Measurements from ENCODE around the gene CADPS2. TPM values are rescaled to one million over a fixed set of nuclear protein-coding genes. Genes with fewer than 3 reads are reported as not detected.

Gene CADPS2
- total and polyA plus RNA-seq, 2 donors (not counting 1 experiment from before 2014, with no cell fraction given) = not detected

DNA sequence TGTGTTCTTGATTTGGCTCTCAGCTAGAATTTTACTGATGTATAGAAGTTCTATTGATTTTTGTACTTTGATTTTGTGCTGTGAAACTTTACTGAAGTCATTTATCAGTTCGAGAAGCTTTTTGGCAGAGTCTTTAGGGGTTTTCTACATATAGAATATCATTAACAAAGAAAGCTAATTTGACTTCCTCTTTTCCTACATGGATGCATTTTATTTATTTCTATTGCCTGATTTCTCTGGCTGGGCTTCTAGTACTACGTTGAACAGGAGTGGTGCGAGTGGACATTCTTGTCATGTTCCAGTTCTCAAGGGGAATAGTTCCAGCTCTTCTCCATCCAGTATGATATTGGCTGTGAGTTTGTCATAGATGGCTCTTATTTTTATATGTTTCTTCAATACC lies 252.8 kb downstream of the CADPS2 start:
- Histone ChIP-seq H3K36me3 (replicated peaks in 1 of 2; ENCODE audit: control extremely low read depth in 1 of 2, control insufficient read depth in 1 of 2, extremely low read depth in 1 of 2, insufficient read depth in 2 of 2, low read length in 1 of 2) (no peaks in the 10 kb centered on the region), H3K27ac (ENCODE audit: low read length in 2 of 2) (no peak overlapping the region), H3K4me3 (ENCODE audit: control extremely low read depth in 1 of 5, extremely low read depth in 1 of 5, insufficient read depth in 1 of 5, low read depth in 2 of 5, low read length in 4 of 5) (no peak overlapping the region), H2AFZ (ENCODE audit: insufficient read depth, low read depth, low read length, poor library complexity, severe bottlenecking) (no peak overlapping the region), H3K4me1 (ENCODE audit: control insufficient read depth in 2 of 2, insufficient read depth in 2 of 2, low read length in 2 of 2) (no peaks in the 10 kb centered on the region), H3K9me3 (ENCODE audit: control extremely low read depth in 1 of 3, control insufficient read depth in 2 of 3, insufficient read depth in 1 of 3, low read length in 2 of 3) (peaks cover 0 to 6% (median 0%) of the 10 kb centered on the region in 3 donors), H3K9ac (ENCODE audit: low read length) (no peak overlapping the region), H3K27me3 (replicated peaks in 1 of 4; ENCODE audit: control extremely low read depth in 1 of 4, control insufficient read depth in 3 of 4, insufficient read depth in 4 of 4, low read length in 3 of 4) (no peaks in the 10 kb centered on the region), H3K4me2 (replicated peaks; ENCODE audit: low read depth, low read length, poor library complexity, severe bottlenecking) (no peak overlapping the region), H4K20me1 (ENCODE audit: control insufficient read depth, insufficient read depth, low read length, poor library complexity, severe bottlenecking) (no peaks in the 10 kb centered on the region), H3K79me2 (ENCODE audit: control insufficient read depth, insufficient read depth, low read length) (no peaks in the 10 kb centered on the region)
- no peak for ATAC-seq (ENCODE audit: low read depth)
- H3K27me3 Mint-ChIP-seq = no peaks in the 10 kb centered on the region
- H3K9me3 Mint-ChIP-seq (ENCODE audit: insufficient read depth) = peaks cover 5% of the 10 kb centered on the region
- H3K27ac Mint-ChIP-seq = no peak overlapping the region
- ChIA-PET CTCF (no interaction called here), POLR2A (no interaction called here)
- no peak overlapping the region for H3K4me3 Mint-ChIP-seq
- 92% methylated on average over 2 of the region's 3 CpGs for WGBS (ENCODE audit: insufficient coverage)
- TF ChIP-seq, protein P1, sequence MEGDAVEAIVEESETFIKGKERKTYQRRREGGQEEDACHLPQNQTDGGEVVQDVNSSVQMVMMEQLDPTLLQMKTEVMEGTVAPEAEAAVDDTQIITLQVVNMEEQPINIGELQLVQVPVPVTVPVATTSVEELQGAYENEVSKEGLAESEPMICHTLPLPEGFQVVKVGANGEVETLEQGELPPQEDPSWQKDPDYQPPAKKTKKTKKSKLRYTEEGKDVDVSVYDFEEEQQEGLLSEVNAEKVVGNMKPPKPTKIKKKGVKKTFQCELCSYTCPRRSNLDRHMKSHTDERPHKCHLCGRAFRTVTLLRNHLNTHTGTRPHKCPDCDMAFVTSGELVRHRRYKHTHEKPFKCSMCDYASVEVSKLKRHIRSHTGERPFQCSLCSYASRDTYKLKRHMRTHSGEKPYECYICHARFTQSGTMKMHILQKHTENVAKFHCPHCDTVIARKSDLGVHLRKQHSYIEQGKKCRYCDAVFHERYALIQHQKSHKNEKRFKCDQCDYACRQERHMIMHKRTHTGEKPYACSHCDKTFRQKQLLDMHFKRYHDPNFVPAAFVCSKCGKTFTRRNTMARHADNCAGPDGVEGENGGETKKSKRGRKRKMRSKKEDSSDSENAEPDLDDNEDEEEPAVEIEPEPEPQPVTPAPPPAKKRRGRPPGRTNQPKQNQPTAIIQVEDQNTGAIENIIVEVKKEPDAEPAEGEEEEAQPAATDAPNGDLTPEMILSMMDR (IDR thresholded peaks at IDR 0.05) = no peak
- no peak for TF ChIP-seq EZH2 (IDR thresholded peaks at IDR 0.05; ENCODE audit: borderline replicate concordance, insufficient read depth, low read depth, low read length, poor library complexity, severe bottlenecking)
- intact Hi-C loops (cut with micrococcal nuclease) = no loop called here
- no peaks in the 10 kb centered on the region for H3K4me1 Mint-ChIP-seq
- DNase-seq = no peak

DNA sequence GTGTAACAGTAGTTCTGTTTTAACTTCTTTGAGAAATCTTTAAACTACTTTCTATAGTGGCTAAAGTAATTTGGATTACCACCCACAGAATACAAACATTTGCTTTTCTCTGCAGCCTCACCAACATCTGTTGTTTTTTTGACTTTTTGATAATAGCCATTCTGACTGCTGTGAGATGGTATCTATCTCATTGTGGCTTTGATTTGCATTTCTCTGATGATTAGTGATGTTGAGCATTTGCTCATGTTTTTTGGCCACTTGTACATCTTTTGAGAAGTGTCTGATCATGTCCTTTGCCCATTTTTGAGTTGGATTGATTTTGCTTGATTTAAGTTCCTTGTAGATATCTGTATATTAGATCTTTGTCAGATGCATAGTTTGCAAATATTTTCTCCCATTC lies 254.0 kb downstream of the CADPS2 start:
- Mint-ChIP-seq H3K27me3 (no peaks in the 10 kb centered on the region), H3K9me3 (ENCODE audit: insufficient read depth) (peaks cover 5% of the 10 kb centered on the region), H3K27ac (no peak overlapping the region), H3K4me3 (no peak overlapping the region), H3K4me1 (no peaks in the 10 kb centered on the region)
- Histone ChIP-seq H3K79me2 (ENCODE audit: control insufficient read depth, insufficient read depth, low read length) (no peaks in the 10 kb centered on the region), H3K4me3 (ENCODE audit: control extremely low read depth in 1 of 5, extremely low read depth in 1 of 5, insufficient read depth in 1 of 5, low read depth in 2 of 5, low read length in 4 of 5) (no peak overlapping the region), H3K4me1 (ENCODE audit: control insufficient read depth in 2 of 2, insufficient read depth in 2 of 2, low read length in 2 of 2) (no peaks in the 10 kb centered on the region), H4K20me1 (ENCODE audit: control insufficient read depth, insufficient read depth, low read length, poor library complexity, severe bottlenecking) (no peaks in the 10 kb centered on the region), H3K9ac (ENCODE audit: low read length) (no peak overlapping the region), H3K4me2 (replicated peaks; ENCODE audit: low read depth, low read length, poor library complexity, severe bottlenecking) (no peak overlapping the region), H3K36me3 (replicated peaks in 1 of 2; ENCODE audit: control extremely low read depth in 1 of 2, control insufficient read depth in 1 of 2, extremely low read depth in 1 of 2, insufficient read depth in 2 of 2, low read length in 1 of 2) (no peaks in the 10 kb centered on the region), H2AFZ (ENCODE audit: insufficient read depth, low read depth, low read length, poor library complexity, severe bottlenecking) (no peak overlapping the region), H3K27ac (ENCODE audit: low read length in 2 of 2) (no peak overlapping the region), H3K27me3 (replicated peaks in 1 of 4; ENCODE audit: control extremely low read depth in 1 of 4, control insufficient read depth in 3 of 4, insufficient read depth in 4 of 4, low read length in 3 of 4) (no peaks in the 10 kb centered on the region), H3K9me3 (ENCODE audit: control extremely low read depth in 1 of 3, control insufficient read depth in 2 of 3, insufficient read depth in 1 of 3, low read length in 2 of 3) (no peaks in the 10 kb centered on the region)
- ATAC-seq (ENCODE audit: low read depth) = no peak
- TF ChIP-seq, protein P1 (IDR thresholded peaks at IDR 0.05) = no peak
- no peak for TF ChIP-seq EZH2 (IDR thresholded peaks at IDR 0.05; ENCODE audit: borderline replicate concordance, insufficient read depth, low read depth, low read length, poor library complexity, severe bottlenecking)
- DNase-seq = no peak
- POLR2A ChIA-PET = no interaction called here
- intact Hi-C loops (cut with micrococcal nuclease) = no loop called here
- CTCF ChIA-PET = no interaction called here
